ENCODE results near the gene RPGR. TPM values are rescaled to one million over a fixed set of nuclear protein-coding genes. Genes with fewer than 3 reads are reported as not detected.

RPGR gene
- total and polyA plus RNA-seq, 2 experiments from 2014 or later: 7.4 to 36.3 TPM

DNA sequence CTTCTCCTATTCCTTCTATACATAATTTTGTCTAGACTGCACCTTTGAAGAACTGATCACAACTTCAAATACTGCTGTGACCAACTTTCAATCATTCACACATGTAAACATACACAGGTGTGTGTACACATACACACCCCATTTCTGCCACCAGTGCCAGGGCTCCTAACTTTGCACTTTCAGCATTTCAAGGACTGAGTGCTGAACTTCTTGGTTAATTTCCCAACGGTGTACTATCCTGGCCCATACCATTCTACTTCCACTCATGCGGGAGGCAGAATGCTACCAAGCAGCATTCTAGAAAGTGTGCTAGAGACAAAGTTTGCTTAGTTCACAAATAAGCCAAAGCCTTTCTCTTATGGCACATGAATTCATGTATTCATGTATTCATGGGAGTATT, 51.2 kb downstream of the RPGR start:
- Histone ChIP-seq H3F3A (replicated peaks; ENCODE audit: low read depth) (no peaks in the 10 kb centered on the region), H3K27ac (ENCODE audit: low read depth) (no peak overlapping the region)
- no peaks in the 10 kb centered on the region for H3K36me3 Mint-ChIP-seq (ENCODE audit: low read depth)

More for the DNA sequence above, 51.2 kb downstream of the RPGR start:
- no peaks in the 10 kb centered on the region for H3K9me3 Mint-ChIP-seq
- no peak overlapping the region for H3K27ac Mint-ChIP-seq
- H3K4me1 Mint-ChIP-seq: peaks cover 10% of the 10 kb centered on the region; the same call in 2 of the 3 replicates
- H3K79me2 ChIP-seq (replicated peaks; ENCODE audit: insufficient read depth): no peaks in the 10 kb centered on the region
- no peaks in the 10 kb centered on the region for H3K36me3 ChIP-seq (ENCODE audit: insufficient read depth)
- H3K4me2 ChIP-seq: no peak overlapping the region
- no peaks in the 10 kb centered on the region for H3K9me2 ChIP-seq (ENCODE audit: insufficient read depth)
- peaks cover 8% of the 10 kb centered on the region; the same call in 1 of the 2 replicates for H3K4me1 ChIP-seq (ENCODE audit: insufficient read depth)
- no peaks in the 10 kb centered on the region for H3K27me3 Mint-ChIP-seq (ENCODE audit: insufficient read depth, low read depth, poor library complexity)
- DNase-seq (ENCODE audit: low spot score) (no peak), ATAC-seq (no peak)
- TF ChIP-seq EZH2phosphoT487 (IDR thresholded peaks at IDR 0.05; ENCODE audit: unreplicated experiment) (no peak), ZNF114 (CRISPR knock-in tag; IDR thresholded peaks at IDR 0.05) (no peak), NANOG (IDR thresholded peaks at IDR 0.05; ENCODE audit: borderline replicate concordance) (no peak), EZH2 (IDR thresholded peaks at IDR 0.05; ENCODE audit: low read depth, unreplicated experiment) (no peak), STAT1 (IDR thresholded peaks at IDR 0.05; ENCODE audit: unreplicated experiment) (no peak), CREB1 (CRISPR knock-in tag; IDR thresholded peaks at IDR 0.05; ENCODE audit: low read depth) (no peak), POLR2AphosphoS5 (IDR thresholded peaks at IDR 0.05; ENCODE audit: low read depth) (no peak), JUNB (IDR thresholded peaks at IDR 0.05; ENCODE audit: unreplicated experiment) (no peak), ZNF331 (CRISPR knock-in tag; IDR thresholded peaks at IDR 0.05; ENCODE audit: low read depth) (no peak)
- TF ChIP-seq, protein P1, sequence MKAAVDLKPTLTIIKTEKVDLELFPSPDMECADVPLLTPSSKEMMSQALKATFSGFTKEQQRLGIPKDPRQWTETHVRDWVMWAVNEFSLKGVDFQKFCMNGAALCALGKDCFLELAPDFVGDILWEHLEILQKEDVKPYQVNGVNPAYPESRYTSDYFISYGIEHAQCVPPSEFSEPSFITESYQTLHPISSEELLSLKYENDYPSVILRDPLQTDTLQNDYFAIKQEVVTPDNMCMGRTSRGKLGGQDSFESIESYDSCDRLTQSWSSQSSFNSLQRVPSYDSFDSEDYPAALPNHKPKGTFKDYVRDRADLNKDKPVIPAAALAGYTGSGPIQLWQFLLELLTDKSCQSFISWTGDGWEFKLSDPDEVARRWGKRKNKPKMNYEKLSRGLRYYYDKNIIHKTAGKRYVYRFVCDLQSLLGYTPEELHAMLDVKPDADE (IDR thresholded peaks at IDR 0.05): no peak
- TF ChIP-seq, protein P2, sequence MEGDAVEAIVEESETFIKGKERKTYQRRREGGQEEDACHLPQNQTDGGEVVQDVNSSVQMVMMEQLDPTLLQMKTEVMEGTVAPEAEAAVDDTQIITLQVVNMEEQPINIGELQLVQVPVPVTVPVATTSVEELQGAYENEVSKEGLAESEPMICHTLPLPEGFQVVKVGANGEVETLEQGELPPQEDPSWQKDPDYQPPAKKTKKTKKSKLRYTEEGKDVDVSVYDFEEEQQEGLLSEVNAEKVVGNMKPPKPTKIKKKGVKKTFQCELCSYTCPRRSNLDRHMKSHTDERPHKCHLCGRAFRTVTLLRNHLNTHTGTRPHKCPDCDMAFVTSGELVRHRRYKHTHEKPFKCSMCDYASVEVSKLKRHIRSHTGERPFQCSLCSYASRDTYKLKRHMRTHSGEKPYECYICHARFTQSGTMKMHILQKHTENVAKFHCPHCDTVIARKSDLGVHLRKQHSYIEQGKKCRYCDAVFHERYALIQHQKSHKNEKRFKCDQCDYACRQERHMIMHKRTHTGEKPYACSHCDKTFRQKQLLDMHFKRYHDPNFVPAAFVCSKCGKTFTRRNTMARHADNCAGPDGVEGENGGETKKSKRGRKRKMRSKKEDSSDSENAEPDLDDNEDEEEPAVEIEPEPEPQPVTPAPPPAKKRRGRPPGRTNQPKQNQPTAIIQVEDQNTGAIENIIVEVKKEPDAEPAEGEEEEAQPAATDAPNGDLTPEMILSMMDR (conservative IDR thresholded peaks at IDR 0.05; ENCODE audit: low read depth in 2 of 2): no peak
- TF ChIP-seq, protein P3, sequence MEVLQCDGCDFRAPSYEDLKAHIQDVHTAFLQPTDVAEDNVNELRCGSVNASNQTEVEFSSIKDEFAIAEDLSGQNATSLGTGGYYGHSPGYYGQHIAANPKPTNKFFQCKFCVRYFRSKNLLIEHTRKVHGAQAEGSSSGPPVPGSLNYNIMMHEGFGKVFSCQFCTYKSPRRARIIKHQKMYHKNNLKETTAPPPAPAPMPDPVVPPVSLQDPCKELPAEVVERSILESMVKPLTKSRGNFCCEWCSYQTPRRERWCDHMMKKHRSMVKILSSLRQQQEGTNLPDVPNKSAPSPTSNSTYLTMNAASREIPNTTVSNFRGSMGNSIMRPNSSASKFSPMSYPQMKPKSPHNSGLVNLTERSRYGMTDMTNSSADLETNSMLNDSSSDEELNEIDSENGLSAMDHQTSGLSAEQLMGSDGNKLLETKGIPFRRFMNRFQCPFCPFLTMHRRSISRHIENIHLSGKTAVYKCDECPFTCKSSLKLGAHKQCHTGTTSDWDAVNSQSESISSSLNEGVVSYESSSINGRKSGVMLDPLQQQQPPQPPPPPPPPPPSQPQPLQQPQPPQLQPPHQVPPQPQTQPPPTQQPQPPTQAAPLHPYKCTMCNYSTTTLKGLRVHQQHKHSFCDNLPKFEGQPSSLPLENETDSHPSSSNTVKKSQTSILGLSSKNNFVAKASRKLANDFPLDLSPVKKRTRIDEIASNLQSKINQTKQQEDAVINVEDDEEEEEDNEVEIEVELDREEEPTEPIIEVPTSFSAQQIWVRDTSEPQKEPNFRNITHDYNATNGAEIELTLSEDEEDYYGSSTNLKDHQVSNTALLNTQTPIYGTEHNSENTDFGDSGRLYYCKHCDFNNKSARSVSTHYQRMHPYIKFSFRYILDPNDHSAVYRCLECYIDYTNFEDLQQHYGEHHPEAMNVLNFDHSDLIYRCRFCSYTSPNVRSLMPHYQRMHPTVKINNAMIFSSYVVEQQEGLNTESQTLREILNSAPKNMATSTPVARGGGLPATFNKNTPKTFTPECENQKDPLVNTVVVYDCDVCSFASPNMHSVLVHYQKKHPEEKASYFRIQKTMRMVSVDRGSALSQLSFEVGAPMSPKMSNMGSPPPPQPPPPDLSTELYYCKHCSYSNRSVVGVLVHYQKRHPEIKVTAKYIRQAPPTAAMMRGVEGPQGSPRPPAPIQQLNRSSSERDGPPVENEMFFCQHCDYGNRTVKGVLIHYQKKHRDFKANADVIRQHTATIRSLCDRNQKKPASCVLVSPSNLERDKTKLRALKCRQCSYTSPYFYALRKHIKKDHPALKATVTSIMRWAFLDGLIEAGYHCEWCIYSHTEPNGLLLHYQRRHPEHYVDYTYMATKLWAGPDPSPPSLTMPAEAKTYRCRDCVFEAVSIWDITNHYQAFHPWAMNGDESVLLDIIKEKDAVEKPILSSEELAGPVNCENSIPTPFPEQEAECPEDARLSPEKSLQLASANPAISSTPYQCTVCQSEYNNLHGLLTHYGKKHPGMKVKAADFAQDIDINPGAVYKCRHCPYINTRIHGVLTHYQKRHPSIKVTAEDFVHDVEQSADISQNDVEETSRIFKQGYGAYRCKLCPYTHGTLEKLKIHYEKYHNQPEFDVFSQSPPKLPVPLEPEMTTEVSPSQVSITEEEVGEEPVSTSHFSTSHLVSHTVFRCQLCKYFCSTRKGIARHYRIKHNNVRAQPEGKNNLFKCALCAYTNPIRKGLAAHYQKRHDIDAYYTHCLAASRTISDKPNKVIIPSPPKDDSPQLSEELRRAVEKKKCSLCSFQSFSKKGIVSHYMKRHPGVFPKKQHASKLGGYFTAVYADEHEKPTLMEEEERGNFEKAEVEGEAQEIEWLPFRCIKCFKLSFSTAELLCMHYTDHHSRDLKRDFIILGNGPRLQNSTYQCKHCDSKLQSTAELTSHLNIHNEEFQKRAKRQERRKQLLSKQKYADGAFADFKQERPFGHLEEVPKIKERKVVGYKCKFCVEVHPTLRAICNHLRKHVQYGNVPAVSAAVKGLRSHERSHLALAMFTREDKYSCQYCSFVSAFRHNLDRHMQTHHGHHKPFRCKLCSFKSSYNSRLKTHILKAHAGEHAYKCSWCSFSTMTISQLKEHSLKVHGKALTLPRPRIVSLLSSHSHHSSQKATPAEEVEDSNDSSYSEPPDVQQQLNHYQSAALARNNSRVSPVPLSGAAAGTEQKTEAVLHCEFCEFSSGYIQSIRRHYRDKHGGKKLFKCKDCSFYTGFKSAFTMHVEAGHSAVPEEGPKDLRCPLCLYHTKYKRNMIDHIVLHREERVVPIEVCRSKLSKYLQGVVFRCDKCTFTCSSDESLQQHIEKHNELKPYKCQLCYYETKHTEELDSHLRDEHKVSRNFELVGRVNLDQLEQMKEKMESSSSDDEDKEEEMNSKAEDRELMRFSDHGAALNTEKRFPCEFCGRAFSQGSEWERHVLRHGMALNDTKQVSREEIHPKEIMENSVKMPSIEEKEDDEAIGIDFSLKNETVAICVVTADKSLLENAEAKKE (CRISPR knock-in tag; IDR thresholded peaks at IDR 0.05): no peak
- TF ChIP-seq, protein P4, sequence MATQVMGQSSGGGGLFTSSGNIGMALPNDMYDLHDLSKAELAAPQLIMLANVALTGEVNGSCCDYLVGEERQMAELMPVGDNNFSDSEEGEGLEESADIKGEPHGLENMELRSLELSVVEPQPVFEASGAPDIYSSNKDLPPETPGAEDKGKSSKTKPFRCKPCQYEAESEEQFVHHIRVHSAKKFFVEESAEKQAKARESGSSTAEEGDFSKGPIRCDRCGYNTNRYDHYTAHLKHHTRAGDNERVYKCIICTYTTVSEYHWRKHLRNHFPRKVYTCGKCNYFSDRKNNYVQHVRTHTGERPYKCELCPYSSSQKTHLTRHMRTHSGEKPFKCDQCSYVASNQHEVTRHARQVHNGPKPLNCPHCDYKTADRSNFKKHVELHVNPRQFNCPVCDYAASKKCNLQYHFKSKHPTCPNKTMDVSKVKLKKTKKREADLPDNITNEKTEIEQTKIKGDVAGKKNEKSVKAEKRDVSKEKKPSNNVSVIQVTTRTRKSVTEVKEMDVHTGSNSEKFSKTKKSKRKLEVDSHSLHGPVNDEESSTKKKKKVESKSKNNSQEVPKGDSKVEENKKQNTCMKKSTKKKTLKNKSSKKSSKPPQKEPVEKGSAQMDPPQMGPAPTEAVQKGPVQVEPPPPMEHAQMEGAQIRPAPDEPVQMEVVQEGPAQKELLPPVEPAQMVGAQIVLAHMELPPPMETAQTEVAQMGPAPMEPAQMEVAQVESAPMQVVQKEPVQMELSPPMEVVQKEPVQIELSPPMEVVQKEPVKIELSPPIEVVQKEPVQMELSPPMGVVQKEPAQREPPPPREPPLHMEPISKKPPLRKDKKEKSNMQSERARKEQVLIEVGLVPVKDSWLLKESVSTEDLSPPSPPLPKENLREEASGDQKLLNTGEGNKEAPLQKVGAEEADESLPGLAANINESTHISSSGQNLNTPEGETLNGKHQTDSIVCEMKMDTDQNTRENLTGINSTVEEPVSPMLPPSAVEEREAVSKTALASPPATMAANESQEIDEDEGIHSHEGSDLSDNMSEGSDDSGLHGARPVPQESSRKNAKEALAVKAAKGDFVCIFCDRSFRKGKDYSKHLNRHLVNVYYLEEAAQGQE (IDR thresholded peaks at IDR 0.05; ENCODE audit: unreplicated experiment): no peak
- H3K4me3 ChIP-seq: no peak overlapping the region
- no peak overlapping the region for H2AFZ ChIP-seq
- H3K4me3 Mint-ChIP-seq: no peak overlapping the region
- H4K20me1 ChIP-seq (replicated peaks; ENCODE audit: insufficient read depth): no peaks in the 10 kb centered on the region
- H3K27me3 ChIP-seq (ENCODE audit: insufficient read depth): no peaks in the 10 kb centered on the region
